ENCODE measurements around the gene UCP2.
A peak's percentile ranks its signal among the peaks of the same experiment; 100 is the strongest.

UCP2 gene

GRCh38 chr11:73982595-73982989 is at the start of gene UCP2:
Gene UCP2, minus strand, starts transcription at chr11:73982843. Its CDS starts 4,465 bp downstream, at chr11:73978378.
- H3K36me3 ChIP-seq (ENCODE audit: control insufficient read depth in 2 of 2, insufficient read depth in 2 of 2, low read length in 2 of 2), result peaks cover 9 to 10% of the 10 kb centered on the region in 2 donors
- peak within 1 kb of the TSS; percentile 94 to 99 for H3K27ac ChIP-seq (ENCODE audit: low read depth in 2 of 2, low read length in 2 of 2)
- peak within 1 kb of the TSS; percentile 77 to 87 for H3K9ac ChIP-seq (ENCODE audit: low read depth in 1 of 2, low read length in 2 of 2)
- H3K4me3 ChIP-seq (ENCODE audit: low read length in 2 of 2), result peak within 1 kb of the TSS; percentile 76 to 95
- no peaks in the 10 kb centered on the region for H3K9me3 ChIP-seq (ENCODE audit: control insufficient read depth in 2 of 2, low read length in 2 of 2)
- H3K27me3 ChIP-seq (ENCODE audit: control insufficient read depth in 2 of 2, insufficient read depth in 2 of 2, low read length in 2 of 2), result no peaks in the 10 kb centered on the region
- H3K4me1 ChIP-seq (ENCODE audit: control insufficient read depth in 2 of 2, insufficient read depth in 2 of 2, low read length in 2 of 2), result peaks cover 28 to 36% of the 10 kb centered on the region in 2 donors

GRCh38 chr11:74030723-74031676 is 48.4 kb upstream of the UCP2 start:
- no peaks in the 10 kb centered on the region for H3K9me3 ChIP-seq (ENCODE audit: control insufficient read depth in 2 of 2, low read length in 2 of 2)
- H3K4me3 ChIP-seq (ENCODE audit: low read length in 2 of 2), result no peak overlapping the region
- H3K9ac ChIP-seq (ENCODE audit: low read depth in 1 of 2, low read length in 2 of 2), result no peak overlapping the region
- no peak overlapping the region for H3K27ac ChIP-seq (ENCODE audit: low read depth in 2 of 2, low read length in 2 of 2)
- no peaks in the 10 kb centered on the region for H3K27me3 ChIP-seq (ENCODE audit: control insufficient read depth in 2 of 2, insufficient read depth in 2 of 2, low read length in 2 of 2)
- no peaks in the 10 kb centered on the region for H3K4me1 ChIP-seq (ENCODE audit: control insufficient read depth in 2 of 2, insufficient read depth in 2 of 2, low read length in 2 of 2)
- peaks cover 35 to 55% of the 10 kb centered on the region in 2 donors for H3K36me3 ChIP-seq (ENCODE audit: control insufficient read depth in 2 of 2, insufficient read depth in 2 of 2, low read length in 2 of 2)

GRCh38 chr11:74025467-74026166 is 43.0 kb upstream of the UCP2 start:
- H3K27me3 ChIP-seq (ENCODE audit: control insufficient read depth in 2 of 2, insufficient read depth in 2 of 2, low read length in 2 of 2), result no peaks in the 10 kb centered on the region
- H3K4me3 ChIP-seq (ENCODE audit: low read length in 2 of 2), result no peak overlapping the region
- no peak overlapping the region for H3K27ac ChIP-seq (ENCODE audit: low read depth in 2 of 2, low read length in 2 of 2)
- H3K4me1 ChIP-seq (ENCODE audit: control insufficient read depth in 2 of 2, insufficient read depth in 2 of 2, low read length in 2 of 2), result no peaks in the 10 kb centered on the region
- H3K9me3 ChIP-seq (ENCODE audit: control insufficient read depth in 2 of 2, low read length in 2 of 2), result no peaks in the 10 kb centered on the region
- H3K36me3 ChIP-seq (ENCODE audit: control insufficient read depth in 2 of 2, insufficient read depth in 2 of 2, low read length in 2 of 2), result peaks cover 4 to 23% of the 10 kb centered on the region in 2 donors
- H3K9ac ChIP-seq (ENCODE audit: low read depth in 1 of 2, low read length in 2 of 2), result no peak overlapping the region

- Histone ChIP-seq H3K4me1 (ENCODE audit: control insufficient read depth in 2 of 2, insufficient read depth in 2 of 2, low read length in 2 of 2) (peaks cover 6 to 7% of the 10 kb centered on the region in 2 donors), H3K27me3 (ENCODE audit: control insufficient read depth in 2 of 2, insufficient read depth in 2 of 2, low read length in 2 of 2) (no peaks in the 10 kb centered on the region), H3K27ac (ENCODE audit: low read depth in 2 of 2, low read length in 2 of 2) (no peak overlapping the region), H3K4me3 (ENCODE audit: low read length in 2 of 2) (no peak overlapping the region), H3K9me3 (ENCODE audit: control insufficient read depth in 2 of 2, low read length in 2 of 2) (no peaks in the 10 kb centered on the region), H3K9ac (ENCODE audit: low read depth in 1 of 2, low read length in 2 of 2) (no peak overlapping the region), H3K36me3 (ENCODE audit: control insufficient read depth in 2 of 2, insufficient read depth in 2 of 2, low read length in 2 of 2) (peaks cover 0 to 15% of the 10 kb centered on the region in 2 donors)
These were observed 41.8 kb upstream of the UCP2 start for GRCh38 chr11:74024261-74025029.

GRCh38 chr11:74023276-74023675 is 40.6 kb upstream of the UCP2 start:
- Histone ChIP-seq H3K27me3 (ENCODE audit: control insufficient read depth in 2 of 2, insufficient read depth in 2 of 2, low read length in 2 of 2) (no peaks in the 10 kb centered on the region), H3K4me3 (ENCODE audit: low read length in 2 of 2) (no peak overlapping the region), H3K36me3 (ENCODE audit: control insufficient read depth in 2 of 2, insufficient read depth in 2 of 2, low read length in 2 of 2) (peaks cover 0 to 7% of the 10 kb centered on the region in 2 donors), H3K9ac (ENCODE audit: low read depth in 1 of 2, low read length in 2 of 2) (no peak overlapping the region), H3K27ac (ENCODE audit: low read depth in 2 of 2, low read length in 2 of 2) (peak overlapping the region in 1 of 2 donors; percentile 53), H3K9me3 (ENCODE audit: control insufficient read depth in 2 of 2, low read length in 2 of 2) (no peaks in the 10 kb centered on the region), H3K4me1 (ENCODE audit: control insufficient read depth in 2 of 2, insufficient read depth in 2 of 2, low read length in 2 of 2) (peaks cover 18% of the 10 kb centered on the region in 2 donors)

- no peaks in the 10 kb centered on the region for H3K9me3 ChIP-seq (ENCODE audit: control insufficient read depth in 2 of 2, low read length in 2 of 2)
- peaks cover 0 to 7% of the 10 kb centered on the region in 2 donors for H3K36me3 ChIP-seq (ENCODE audit: control insufficient read depth in 2 of 2, insufficient read depth in 2 of 2, low read length in 2 of 2)
- no peak overlapping the region for H3K9ac ChIP-seq (ENCODE audit: low read depth in 1 of 2, low read length in 2 of 2)
- peak overlapping the region in 1 of 2 donors; percentile 53 for H3K27ac ChIP-seq (ENCODE audit: low read depth in 2 of 2, low read length in 2 of 2)
- no peak overlapping the region for H3K4me3 ChIP-seq (ENCODE audit: low read length in 2 of 2)
- H3K27me3 ChIP-seq (ENCODE audit: control insufficient read depth in 2 of 2, insufficient read depth in 2 of 2, low read length in 2 of 2), result no peaks in the 10 kb centered on the region
- H3K4me1 ChIP-seq (ENCODE audit: control insufficient read depth in 2 of 2, insufficient read depth in 2 of 2, low read length in 2 of 2), result peaks cover 24 to 25% of the 10 kb centered on the region in 2 donors
These were observed 39.9 kb upstream of the UCP2 start for GRCh38 chr11:74022546-74022945.

GRCh38 chr11:74021998-74022397 is 39.4 kb upstream of the UCP2 start:
- no peaks in the 10 kb centered on the region for H3K27me3 ChIP-seq (ENCODE audit: control insufficient read depth in 2 of 2, insufficient read depth in 2 of 2, low read length in 2 of 2)
- H3K9ac ChIP-seq (ENCODE audit: low read depth in 1 of 2, low read length in 2 of 2), result no peak overlapping the region
- H3K36me3 ChIP-seq (ENCODE audit: control insufficient read depth in 2 of 2, insufficient read depth in 2 of 2, low read length in 2 of 2), result peaks cover 0 to 7% of the 10 kb centered on the region in 2 donors
- H3K27ac ChIP-seq (ENCODE audit: low read depth in 2 of 2, low read length in 2 of 2), result no peak overlapping the region
- peaks cover 24 to 25% of the 10 kb centered on the region in 2 donors for H3K4me1 ChIP-seq (ENCODE audit: control insufficient read depth in 2 of 2, insufficient read depth in 2 of 2, low read length in 2 of 2)
- no peak overlapping the region for H3K4me3 ChIP-seq (ENCODE audit: low read length in 2 of 2)
- no peaks in the 10 kb centered on the region for H3K9me3 ChIP-seq (ENCODE audit: control insufficient read depth in 2 of 2, low read length in 2 of 2)

- no peaks in the 10 kb centered on the region for H3K9me3 ChIP-seq (ENCODE audit: control insufficient read depth in 2 of 2, low read length in 2 of 2)
- peaks cover 24 to 25% of the 10 kb centered on the region in 2 donors for H3K4me1 ChIP-seq (ENCODE audit: control insufficient read depth in 2 of 2, insufficient read depth in 2 of 2, low read length in 2 of 2)
- H3K27ac ChIP-seq (ENCODE audit: low read depth in 2 of 2, low read length in 2 of 2), result peak overlapping the region in 1 of 2 donors; percentile 96
- peaks cover 0 to 1% of the 10 kb centered on the region in 2 donors for H3K36me3 ChIP-seq (ENCODE audit: control insufficient read depth in 2 of 2, insufficient read depth in 2 of 2, low read length in 2 of 2)
- no peak overlapping the region for H3K4me3 ChIP-seq (ENCODE audit: low read length in 2 of 2)
- no peak overlapping the region for H3K9ac ChIP-seq (ENCODE audit: low read depth in 1 of 2, low read length in 2 of 2)
- no peaks in the 10 kb centered on the region for H3K27me3 ChIP-seq (ENCODE audit: control insufficient read depth in 2 of 2, insufficient read depth in 2 of 2, low read length in 2 of 2)
These were observed 37.9 kb upstream of the UCP2 start for GRCh38 chr11:74020539-74020938.

- Histone ChIP-seq H3K27ac (ENCODE audit: low read depth in 2 of 2, low read length in 2 of 2) (peak overlapping the region; percentile 91 to 96), H3K4me3 (ENCODE audit: low read length in 2 of 2) (no peak overlapping the region), H3K27me3 (ENCODE audit: control insufficient read depth in 2 of 2, insufficient read depth in 2 of 2, low read length in 2 of 2) (no peaks in the 10 kb centered on the region), H3K4me1 (ENCODE audit: control insufficient read depth in 2 of 2, insufficient read depth in 2 of 2, low read length in 2 of 2) (peaks cover 24 to 25% of the 10 kb centered on the region in 2 donors), H3K9ac (ENCODE audit: low read depth in 1 of 2, low read length in 2 of 2) (peak overlapping the region in 1 of 2 donors; percentile 18), H3K9me3 (ENCODE audit: control insufficient read depth in 2 of 2, low read length in 2 of 2) (no peaks in the 10 kb centered on the region), H3K36me3 (ENCODE audit: control insufficient read depth in 2 of 2, insufficient read depth in 2 of 2, low read length in 2 of 2) (no peaks in the 10 kb centered on the region)
These were observed 37.2 kb upstream of the UCP2 start for GRCh38 chr11:74019860-74020259.
